SKM-1 (cell line): ENCODE data around the gene RGS21.
"Not testable (repeated sequence)": the region's sequence is repeated elsewhere in the genome, so short reads cannot be mapped to it uniquely, and the experiment has no call there.

Source experiments
- DNase-seq: peaks from one replicate; lab custom pipeline; 2025; ENCODE audit not compliant: unreplicated experiment; lab: John Stamatoyannopoulos, UW

RGS21 gene, protein sequence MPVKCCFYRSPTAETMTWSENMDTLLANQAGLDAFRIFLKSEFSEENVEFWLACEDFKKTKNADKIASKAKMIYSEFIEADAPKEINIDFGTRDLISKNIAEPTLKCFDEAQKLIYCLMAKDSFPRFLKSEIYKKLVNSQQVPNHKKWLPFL

DNA sequence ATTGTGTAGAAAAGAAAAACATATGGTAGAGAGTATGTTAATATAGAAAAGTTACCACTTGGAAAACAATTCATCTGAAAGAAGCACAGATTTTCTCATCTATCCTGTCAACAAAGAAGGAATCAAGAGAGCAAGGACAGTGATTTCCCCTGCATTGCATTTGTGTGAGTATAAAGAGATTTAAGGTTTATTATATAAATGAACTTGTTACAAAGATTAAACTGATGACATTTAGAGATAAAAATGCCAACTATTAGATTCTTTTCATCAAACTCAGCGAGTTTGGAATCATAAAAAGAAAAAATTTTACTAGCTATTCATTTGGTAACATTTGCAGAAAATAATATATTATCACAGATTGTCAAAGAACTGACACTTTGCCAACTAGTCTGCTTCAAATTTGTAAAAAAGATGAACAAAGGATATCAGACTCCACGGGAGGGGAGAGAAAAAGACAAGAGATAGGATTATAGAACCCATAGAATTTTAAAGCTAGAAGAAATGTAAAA lies at the start of gene RGS21:
Gene RGS21, plus strand, starts transcription at position 51 of the 509 bp plus-strand sequence. CDS start 26,045 bp downstream, outside the sequence.
- no peak for DNase-seq

DNA sequence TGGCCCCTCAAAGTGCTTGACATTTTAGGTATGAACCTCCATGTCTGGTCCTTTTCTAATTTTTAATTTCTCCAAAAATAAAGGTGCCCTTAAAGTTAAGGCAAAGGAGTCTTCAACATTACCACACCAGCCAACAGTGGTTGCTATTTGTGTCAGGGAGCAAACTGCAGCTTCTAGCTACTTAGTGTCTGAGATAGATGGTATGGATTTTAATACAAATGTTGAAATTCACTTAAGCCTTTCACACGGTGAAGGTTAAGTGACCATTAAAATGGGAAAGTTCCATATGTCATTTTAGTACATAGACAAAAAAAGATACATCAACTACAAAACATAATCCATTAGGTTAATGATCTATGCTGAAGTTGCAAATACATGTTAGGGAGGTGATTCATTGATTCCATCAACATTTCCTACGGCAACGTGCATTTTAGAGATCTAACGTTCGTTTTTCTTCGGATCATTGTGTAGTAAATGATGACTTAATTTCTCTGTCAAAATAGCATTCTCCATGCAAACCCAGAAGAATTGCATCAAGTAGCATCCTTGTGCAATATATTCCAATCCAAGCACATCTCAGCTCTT lies 48.2 kb upstream of the RGS21 start:
- DNase-seq, result no peak

DNA sequence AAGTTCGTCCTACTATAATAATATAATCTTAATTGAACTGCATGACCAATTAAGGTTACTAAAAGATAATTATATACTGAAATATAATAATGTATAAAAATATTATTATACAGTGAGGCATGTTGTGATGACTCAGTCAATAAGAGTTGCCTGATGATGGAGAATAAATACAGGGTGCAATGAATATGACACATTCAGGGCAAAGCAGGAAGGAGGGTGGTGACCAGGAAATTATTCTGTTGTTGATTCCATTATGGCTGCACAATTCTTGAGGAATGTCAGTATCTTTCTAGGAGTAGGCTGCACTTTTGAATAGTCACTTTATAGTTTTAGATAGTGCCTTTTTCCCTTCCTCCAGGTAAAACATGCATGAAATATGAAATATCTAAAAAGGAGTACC lies 46.4 kb upstream of the RGS21 start:
- no peak for DNase-seq

DNA sequence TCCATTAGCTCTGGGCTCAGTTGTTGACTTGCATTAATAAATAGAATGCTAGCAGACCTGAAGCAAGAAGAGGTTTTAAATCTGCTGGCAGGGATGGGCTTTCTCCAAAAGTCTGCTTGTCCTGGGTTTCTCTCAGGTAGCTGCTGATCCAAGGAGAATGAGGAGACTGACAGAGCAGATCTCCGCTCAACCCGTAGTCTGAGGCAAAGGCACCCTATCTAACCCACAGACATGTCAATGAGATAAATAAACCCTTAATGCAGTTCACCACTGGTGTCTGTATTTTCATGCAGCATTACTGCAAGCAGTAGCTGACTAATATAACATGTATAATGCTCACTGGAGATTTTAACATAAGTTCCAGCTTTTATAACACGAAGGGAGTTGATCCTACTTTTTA lies 44.1 kb upstream of the RGS21 start:
- no peak for DNase-seq

DNA sequence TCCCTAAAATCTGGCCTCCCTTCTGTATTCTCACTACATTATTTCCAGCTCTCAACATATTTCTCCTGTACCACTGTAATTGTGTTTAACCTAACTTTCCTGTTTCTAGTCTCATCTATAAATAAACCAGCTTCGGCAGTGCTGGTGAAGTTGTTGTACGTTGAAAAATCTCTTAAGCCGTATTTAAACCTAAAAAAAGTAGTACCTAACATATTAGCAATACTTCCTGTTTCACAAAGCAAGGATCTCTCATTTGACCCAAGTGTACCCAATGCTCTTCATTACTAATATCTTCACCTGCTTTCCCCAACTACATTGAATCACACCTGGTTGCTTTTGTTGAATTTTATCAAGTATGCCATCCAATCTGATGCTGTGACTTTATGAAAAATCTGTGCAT lies 42.2 kb upstream of the RGS21 start:
- no peak for DNase-seq

DNA sequence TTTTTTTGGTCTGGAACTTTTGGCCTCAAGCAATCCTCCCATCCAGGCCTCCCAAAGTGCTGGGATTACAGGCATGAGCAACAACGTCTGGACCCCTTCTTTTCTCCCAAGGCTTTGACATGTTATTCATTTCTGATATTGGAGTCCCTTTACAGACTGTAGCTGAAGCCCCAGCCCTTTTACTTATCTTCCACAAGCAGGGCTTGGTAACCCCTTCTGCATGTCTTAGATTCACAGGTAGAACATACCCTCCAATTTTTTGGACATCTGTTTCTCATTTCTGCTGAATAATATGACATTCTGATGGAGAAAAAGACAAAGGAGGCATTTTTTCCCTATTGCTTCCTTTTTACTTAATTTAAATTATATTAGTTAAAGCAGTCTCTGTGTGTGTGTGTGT lies 39.2 kb upstream of the RGS21 start:
- no peak for DNase-seq

DNA sequence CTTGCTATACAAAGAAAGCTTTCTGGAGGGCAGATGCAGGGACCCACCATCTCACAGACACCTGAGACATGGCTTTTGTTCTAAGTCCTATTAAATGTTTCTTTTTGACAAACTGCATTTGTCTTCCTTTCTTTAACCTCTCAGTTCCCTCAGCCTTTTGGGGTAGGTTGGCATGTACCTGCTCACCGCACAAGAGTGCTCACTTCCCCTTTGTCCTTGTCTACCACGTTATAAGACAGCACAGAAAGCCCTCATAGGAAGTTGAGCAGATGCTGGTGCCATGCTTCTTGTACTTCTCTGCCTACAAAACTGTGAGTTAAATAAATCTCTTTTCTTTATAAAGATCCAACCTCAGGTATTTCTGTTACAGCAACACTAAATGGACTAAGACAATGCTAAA lies 31.9 kb upstream of the RGS21 start:
- no peak for DNase-seq

DNA sequence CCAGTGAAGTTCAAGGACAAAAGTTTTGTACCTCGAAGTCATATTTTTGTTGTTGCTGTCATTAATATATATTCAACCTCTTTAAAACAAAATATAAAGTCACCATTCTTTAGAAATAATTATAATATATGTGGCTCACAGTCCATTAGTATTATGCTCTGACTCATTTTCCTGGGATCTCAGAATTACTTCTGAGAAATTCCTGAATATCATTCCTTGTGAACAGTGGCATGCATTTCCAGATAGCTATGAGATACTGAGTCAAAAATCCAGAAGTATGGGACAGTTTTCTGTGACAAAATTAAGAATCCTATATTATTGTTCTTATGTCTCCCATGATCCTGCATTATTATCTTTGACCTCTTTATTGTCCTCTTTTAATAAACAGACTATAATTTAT lies 13.8 kb upstream of the RGS21 start:
- no peak for DNase-seq

DNA sequence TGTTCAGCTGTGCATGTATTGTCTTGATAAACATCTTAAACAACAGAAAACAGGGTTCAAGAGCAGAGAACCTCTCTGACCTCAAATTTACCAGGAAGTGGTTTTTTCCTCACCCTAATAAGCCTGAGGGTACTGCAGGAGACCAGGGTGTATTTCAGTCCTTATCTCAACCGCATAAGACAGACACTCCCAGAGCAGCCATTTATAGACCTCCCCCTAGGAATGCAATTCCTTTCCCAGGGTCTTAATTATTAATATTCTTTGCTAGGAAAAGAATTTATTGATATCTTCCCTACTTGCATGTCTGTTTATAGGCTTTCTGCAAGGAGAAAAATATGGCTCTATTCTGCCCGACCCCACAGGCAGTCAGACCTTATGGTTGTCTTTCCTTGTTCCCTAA lies 8.5 kb upstream of the RGS21 start:
- not testable (repeated sequence) for DNase-seq

DNA sequence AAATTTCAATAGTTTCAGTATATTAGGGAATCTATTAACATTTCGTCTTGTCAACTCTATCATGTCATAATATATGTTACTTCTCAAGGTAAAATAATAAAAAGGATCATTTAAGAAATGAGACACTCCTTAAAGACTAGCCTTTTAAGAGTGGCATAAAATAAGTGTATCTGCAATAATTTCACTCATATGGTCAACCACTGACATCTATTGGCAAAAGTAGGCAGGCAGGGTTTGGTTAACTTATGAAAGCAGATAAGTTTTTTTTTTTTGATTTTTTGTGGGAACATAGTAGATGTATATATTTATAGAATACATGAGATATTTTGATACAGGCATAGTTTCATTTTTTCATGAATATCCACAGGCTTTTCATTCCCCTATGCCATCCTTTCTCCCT lies 5.5 kb upstream of the RGS21 start:
- no peak for DNase-seq

DNA sequence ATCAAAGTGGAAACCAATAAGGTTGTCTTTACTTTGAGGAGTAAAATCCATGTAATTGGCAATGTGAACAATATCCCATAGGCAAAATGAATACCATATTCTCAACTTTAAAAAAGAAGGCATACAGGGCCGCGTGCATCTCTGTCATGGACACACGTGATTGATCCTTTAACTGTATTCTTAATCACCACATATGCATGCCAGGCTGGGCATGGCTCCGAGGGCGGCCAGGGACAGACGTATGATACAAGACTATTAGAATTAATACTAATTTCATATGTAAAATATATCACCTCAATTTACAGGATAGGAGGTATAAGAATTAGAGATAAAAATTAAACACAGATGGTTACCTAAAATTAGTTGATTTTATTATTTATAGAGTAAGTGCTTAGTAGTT lies 11.2 kb downstream of the RGS21 start:
- DNase-seq, result no peak

DNA sequence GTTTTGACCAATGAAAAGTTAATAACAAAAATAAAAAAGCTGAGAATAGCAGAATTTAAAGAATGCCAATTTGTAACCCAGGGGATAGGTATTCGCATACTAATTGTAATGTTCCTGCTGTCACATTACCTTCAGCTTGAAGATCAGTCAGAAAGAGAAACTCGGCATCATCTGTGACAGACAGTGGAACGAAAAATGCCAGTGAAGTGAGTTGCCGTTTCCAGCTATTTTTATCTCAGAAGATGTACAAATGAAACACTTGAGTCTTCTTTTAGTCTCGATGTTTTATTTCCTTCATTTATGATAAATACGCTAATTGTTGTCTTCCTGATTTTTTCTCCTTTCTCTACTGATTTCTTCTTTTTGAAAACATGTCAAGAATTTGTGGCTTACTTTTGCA lies 26.1 kb downstream of the RGS21 start:
- DNase-seq, result no peak

DNA sequence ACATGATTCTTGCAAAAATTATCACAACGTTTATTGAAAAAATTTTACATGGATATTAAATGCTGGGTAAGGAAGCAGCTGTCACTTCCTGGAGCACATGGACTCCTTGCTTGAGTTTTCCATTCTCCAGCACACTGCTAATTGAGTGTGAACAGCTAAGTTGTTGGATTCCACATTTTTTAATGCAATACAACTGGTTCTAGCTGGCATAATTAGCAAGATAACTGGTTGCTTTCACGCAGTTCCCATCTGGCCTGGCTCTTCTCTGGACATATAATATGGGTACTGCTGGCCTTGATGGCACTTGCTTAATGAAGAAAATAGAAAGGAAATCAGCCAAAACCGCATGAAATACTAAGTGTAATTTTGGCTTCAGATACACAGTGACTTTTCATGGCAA lies 26.6 kb downstream of the RGS21 start:
- DNase-seq, result no peak

DNA sequence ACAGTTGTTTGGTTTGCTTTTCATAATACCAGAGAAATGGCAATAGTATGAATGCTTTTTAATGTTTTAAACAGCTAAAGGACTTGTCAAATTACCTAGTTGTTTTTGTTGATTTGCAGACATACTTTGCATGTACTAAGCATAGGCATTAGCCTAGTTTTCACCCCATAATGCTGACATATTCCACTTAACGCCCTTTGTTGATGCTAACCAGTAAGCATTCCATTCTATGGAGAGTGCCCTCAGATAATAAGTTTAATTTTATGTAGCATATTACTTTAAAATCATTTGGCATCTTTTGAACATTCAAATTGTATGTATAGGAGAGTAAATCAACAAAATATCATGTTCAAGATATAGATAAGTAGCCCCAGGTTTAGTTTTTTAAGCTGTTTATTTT lies 32.5 kb downstream of the RGS21 start:
- DNase-seq, result no peak

DNA sequence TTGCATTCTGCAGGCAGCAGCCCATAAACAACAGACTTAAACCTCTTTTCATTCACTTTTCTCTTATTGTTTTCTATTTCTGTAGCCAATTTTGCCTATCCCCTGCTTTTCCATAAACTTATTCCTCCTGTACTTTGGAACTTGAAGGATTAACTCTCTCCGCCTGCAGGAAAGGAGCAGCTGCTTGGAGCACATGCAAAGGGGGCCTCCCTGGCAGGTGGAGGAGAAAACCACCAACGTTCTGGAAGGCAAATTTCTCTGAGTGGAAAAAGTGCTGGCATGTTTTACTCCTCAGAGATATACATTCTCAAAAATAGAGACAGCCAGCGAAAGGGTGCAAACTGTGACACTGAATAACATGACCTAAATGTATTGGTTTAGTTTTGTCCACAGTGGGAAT lies 33.6 kb downstream of the RGS21 start:
- no peak for DNase-seq

DNA sequence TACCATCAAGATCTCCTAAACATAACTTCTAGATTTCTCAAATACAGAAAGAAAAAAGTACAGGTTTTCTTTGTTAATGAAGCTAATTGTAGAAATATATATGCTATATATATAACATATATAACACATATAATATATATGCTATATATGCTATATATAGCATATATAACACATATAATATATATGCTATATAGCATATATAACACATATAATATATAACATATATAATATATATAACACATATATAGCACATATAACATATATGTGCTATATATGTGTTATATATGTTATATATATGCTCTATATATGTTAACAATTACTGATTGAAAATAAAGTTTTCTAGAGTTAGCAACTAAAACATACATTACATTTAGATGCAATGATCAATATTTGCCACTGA lies 34.8 kb downstream of the RGS21 start:
- no peak for DNase-seq

DNA sequence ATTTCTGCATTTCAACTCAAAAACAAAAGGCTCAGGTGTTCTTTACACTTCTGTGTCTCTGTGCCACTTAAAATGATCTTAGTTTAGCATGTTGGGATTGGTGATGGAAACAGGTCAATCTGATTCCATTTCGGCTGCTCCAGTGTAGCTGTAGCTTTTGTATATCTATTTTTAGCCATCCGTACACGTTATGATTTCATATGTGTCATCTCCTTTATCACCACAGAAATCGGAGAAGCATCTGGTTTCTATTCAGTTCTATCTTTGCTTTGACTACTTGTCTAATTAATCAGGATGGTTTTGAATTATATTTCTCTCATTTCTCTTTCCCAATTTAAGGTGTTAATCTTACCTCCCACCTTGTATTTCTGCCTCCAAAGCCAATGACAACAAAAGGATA lies 41.1 kb downstream of the RGS21 start:
- no peak for DNase-seq

DNA sequence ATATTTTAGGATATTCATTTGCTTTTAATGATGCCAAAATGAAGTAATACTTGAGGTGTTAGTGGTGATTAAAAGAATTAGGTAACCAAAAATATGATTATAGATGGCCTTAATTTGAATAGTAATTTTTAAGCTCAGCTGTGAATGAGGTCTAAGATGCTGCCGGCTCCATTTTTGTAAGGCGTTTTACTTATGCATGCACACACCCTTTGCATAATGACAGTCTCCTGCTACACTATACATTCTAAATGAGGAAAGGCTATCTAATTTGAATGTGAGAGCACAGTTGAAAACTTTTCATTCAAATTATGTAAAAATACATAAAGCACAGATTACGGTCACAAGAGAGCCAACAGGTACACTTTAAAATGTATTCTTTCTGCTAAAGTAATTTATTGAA lies 41.6 kb downstream of the RGS21 start:
- no peak for DNase-seq

DNA sequence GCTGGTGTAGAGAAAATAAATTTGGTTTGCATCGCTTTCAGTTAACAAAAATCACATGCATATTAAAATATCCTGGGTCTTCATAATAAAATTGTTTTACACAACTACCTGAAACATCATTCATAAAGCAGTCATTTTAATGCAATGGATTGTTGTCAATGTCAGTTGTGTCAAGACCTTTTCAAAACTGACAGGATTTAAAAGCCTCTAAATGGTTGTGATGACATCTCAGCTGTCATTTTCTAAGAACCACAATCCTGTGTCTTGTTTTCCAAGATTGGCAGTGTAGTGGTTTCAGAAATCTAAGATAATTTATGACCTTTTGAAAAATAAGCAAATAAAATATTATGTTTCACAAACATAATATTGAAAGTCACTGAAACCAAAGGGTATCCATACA lies 42.0 kb downstream of the RGS21 start:
- no peak for DNase-seq

DNA sequence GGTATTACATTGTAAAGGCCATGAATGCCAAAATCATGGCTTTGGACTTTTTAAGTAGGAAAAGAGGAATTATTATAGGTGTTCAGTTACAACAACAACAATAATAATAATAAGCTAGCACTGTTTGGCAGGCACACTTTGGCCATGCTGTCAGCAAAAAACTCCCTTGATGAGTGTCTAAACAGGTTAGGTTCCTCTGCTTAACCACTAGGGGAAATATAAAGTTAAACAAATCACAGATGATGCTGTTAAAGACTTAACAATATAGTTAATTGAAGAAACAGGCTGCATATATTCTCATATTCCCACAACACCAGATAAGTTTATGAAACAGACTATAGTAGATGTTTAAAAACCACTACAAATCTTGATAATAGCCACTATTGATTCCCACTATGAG lies 46.4 kb downstream of the RGS21 start:
- no peak for DNase-seq

DNA sequence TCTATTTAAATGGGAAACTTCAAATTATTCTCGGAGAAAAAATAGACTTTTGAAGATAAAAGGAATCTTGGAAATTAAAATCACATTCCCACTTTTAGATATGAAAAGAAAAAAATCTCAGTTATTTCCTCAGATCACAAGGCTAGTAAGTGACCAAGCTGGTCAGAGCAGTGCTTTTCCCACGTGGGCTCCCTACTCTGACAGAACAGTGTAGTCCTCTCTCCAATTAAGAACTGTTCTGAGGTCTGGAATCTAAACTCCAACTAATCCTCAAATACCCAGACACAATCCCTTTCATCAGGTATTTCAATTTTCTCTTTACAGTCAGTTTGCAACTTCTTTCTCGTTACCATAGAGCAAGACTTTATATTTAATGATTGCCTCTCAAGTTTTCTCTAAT lies 50.6 kb downstream of the RGS21 start:
- no peak for DNase-seq

DNA sequence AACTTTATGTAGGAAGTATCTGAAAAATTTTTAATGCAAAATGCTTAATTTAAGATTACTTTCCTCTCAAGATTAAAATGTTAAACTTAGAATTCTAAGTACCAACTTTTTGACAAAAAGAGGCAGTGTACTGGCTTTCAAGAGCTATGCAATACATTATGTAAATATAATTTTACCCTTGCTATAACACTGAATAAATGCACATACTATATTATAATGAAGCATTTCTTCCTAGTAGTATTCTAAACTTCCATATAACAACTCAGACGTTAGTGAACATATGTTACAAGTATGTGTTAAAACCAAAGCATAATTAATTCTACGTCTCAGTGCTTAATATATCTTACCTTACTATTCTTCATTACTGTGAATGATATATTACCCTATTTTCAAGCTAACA lies 58.5 kb downstream of the RGS21 start:
- DNase-seq, result no peak

DNA sequence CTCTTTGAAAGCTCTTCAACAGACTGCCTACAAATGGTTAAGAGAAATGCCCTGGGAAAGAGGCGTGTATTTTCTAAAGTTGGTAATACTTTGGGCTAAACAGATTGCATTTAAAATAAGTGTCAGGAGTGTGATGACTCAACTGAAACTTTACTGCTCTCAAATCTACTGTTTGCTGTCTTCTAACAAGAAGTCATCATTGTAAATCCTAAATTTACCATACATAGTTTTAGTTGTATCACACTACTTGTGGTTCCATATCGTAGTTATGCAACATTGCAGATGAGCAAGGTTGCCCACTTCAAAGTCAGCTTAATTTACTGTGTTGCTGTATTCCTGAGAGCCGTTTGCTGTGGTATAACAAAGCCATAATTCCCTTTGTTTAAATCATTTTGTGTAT lies 59.6 kb downstream of the RGS21 start:
- no peak for DNase-seq
